Stimulated activated CD4-positive, alpha-beta T cell treated with anti-CD3 and anti-CD28 coated beads, Interleukin-4, amount 100 ng/mL, for 4 hours (primary cell): Measurements from ENCODE around the gene ALG14.
A peak's percentile ranks its signal among the peaks of the same experiment; 100 is the strongest.

Source experiments
- DNase-seq, 2 experiments: peaks; one replicate each; pipeline ENCODE4 v3.0.0-alpha.2; 2020

ALG14 gene

GRCh38 chr1:94926126-94926914 is 146.4 kb downstream of the ALG14 start:
- DNase-seq, result peak in 1 of 2 experiments; percentile 12

GRCh38 chr1:94925561-94926125 is 147.1 kb downstream of the ALG14 start:
- no peak for DNase-seq

GRCh38 chr1:94925004-94925403 is 147.7 kb downstream of the ALG14 start:
- no peak for DNase-seq
